SK-N-SH treated with all-trans-retinoic acid at 6 μM for 48 hours (cell line): ENCODE results near the gene ITPR3.

Source experiments
- ATAC-seq: fragments of 200-7000 bp; cut with Tn5 transposase; 3 replicates; pipeline ENCODE4 v1.9.1; 2020; ENCODE audit warnings: mild to moderate bottlenecking, moderate library complexity
- ARNTL ChIP-seq: fragments of 450-650 bp; formaldehyde crosslinking; IDR thresholded peaks from 2 replicates; pipeline ENCODE4 v1.5.0; 2020; ENCODE audit warnings: low read depth, mild to moderate bottlenecking, moderate library complexity, borderline replicate concordance
- BACH2 ChIP-seq: fragments of 250-450 bp; sonication (Bioruptor Pico); IDR thresholded peaks from 2 replicates; pipeline ENCODE4 v1.9.0; 2021; ENCODE audit warnings: mild to moderate bottlenecking, borderline replicate concordance
- CSDC2 ChIP-seq: fragments of 250-450 bp; sonication (Bioruptor Pico); IDR thresholded peaks from 2 replicates; pipeline ENCODE4 v1.5.0; 2020; ENCODE audit warnings: mild to moderate bottlenecking, moderate library complexity
- ESRRG ChIP-seq: fragments of 250-450 bp; sonication (Bioruptor Pico); IDR thresholded peaks from 2 replicates; pipeline ENCODE4 v1.6.1; 2021; ENCODE audit warnings: mild to moderate bottlenecking
- GLIS3 ChIP-seq: fragments of 250-450 bp; sonication (Bioruptor Pico); IDR thresholded peaks from 2 replicates; pipeline ENCODE4 v1.5.0; 2020; ENCODE audit warnings: mild to moderate bottlenecking, moderate library complexity
- ISL1 ChIP-seq: fragments of 250-450 bp; sonication (Bioruptor Pico); IDR thresholded peaks from 2 replicates; pipeline ENCODE4 v2.1.2; 2022; ENCODE audit warnings: mild to moderate bottlenecking, moderate library complexity
- OSR1 ChIP-seq: fragments of 250-450 bp; sonication (Bioruptor Pico); IDR thresholded peaks from 2 replicates; pipeline ENCODE4 v1.8.0; 2022; ENCODE audit warnings: moderate library complexity, mild to moderate bottlenecking, inconsistent platforms
- PATZ1 ChIP-seq: fragments of 250-450 bp; sonication (Bioruptor Pico); IDR thresholded peaks from 2 replicates; pipeline ENCODE4 v1.8.0; 2020; ENCODE audit warnings: mild to moderate bottlenecking, moderate library complexity, borderline replicate concordance
- PPARA ChIP-seq: fragments of 250-450 bp; sonication (Bioruptor Pico); IDR thresholded peaks from 2 replicates; pipeline ENCODE4 v1.5.0; 2020; ENCODE audit warnings: mild to moderate bottlenecking, borderline replicate concordance
- SNAI2 ChIP-seq: fragments of 250-450 bp; sonication (Bioruptor Pico); IDR thresholded peaks from 2 replicates; pipeline ENCODE4 v1.5.0; 2020; ENCODE audit warnings: mild to moderate bottlenecking, moderate library complexity
- TCF4 ChIP-seq: fragments of 250-450 bp; sonication (Bioruptor Pico); IDR thresholded peaks from 2 replicates; pipeline ENCODE4 v1.8.0; 2021; ENCODE audit warnings: mild to moderate bottlenecking, moderate library complexity, borderline replicate concordance
- TOX ChIP-seq: fragments of 250-450 bp; sonication (Bioruptor Pico); IDR thresholded peaks from 2 replicates; pipeline ENCODE4 v1.8.0; 2021; ENCODE audit warnings: mild to moderate bottlenecking, moderate library complexity, borderline replicate concordance
- TSHZ2 ChIP-seq: fragments of 250-450 bp; sonication (Bioruptor Pico); IDR thresholded peaks from 2 replicates; pipeline ENCODE4 v1.5.0; 2020; ENCODE audit warnings: mild to moderate bottlenecking, moderate library complexity
- ZC3H10 ChIP-seq: fragments of 250-450 bp; sonication (Bioruptor Pico); IDR thresholded peaks from 2 replicates; pipeline ENCODE4 v1.5.1; 2021; ENCODE audit warnings: mild to moderate bottlenecking, moderate library complexity
- ZFP3 ChIP-seq: fragments of 250-450 bp; sonication (Bioruptor Pico); IDR thresholded peaks from 2 replicates; pipeline ENCODE4 v1.5.0; 2020; ENCODE audit warnings: mild to moderate bottlenecking, moderate library complexity
- ZFP30 ChIP-seq: fragments of 450-650 bp; formaldehyde crosslinking; IDR thresholded peaks from 2 replicates; pipeline ENCODE4 v1.5.0; 2022; ENCODE audit warnings: mild to moderate bottlenecking, moderate library complexity
- ZNF565 ChIP-seq: fragments of 450-650 bp; formaldehyde crosslinking; conservative IDR thresholded peaks from 2 replicates; pipeline ENCODE4 v1.5.0; 2020; ENCODE audit warnings: low read depth, mild to moderate bottlenecking, moderate library complexity
- ZNF70 ChIP-seq: fragments of 450-650 bp; formaldehyde crosslinking; IDR thresholded peaks from 2 replicates; pipeline ENCODE4 v1.5.0; 2020; ENCODE audit warnings: mild to moderate bottlenecking, moderate library complexity
- ZNF8 ChIP-seq: fragments of 450-650 bp; formaldehyde crosslinking; IDR thresholded peaks from 2 replicates; pipeline ENCODE4 v1.5.0; 2020; ENCODE audit warnings: mild to moderate bottlenecking, moderate library complexity
- TF ChIP-seq, protein P1 (sequence below): fragments of 250-450 bp; sonication (Bioruptor Pico); IDR thresholded peaks from 2 replicates; pipeline ENCODE4 v1.5.1; 2020; ENCODE audit warnings: low read depth, mild to moderate bottlenecking, moderate library complexity
- TF ChIP-seq, protein P2 (sequence below): fragments of 250-450 bp; sonication (Bioruptor Pico); IDR thresholded peaks from 2 replicates; pipeline ENCODE4 v1.5.1; 2021; ENCODE audit warnings: mild to moderate bottlenecking, moderate library complexity

ITPR3 gene

DNA sequence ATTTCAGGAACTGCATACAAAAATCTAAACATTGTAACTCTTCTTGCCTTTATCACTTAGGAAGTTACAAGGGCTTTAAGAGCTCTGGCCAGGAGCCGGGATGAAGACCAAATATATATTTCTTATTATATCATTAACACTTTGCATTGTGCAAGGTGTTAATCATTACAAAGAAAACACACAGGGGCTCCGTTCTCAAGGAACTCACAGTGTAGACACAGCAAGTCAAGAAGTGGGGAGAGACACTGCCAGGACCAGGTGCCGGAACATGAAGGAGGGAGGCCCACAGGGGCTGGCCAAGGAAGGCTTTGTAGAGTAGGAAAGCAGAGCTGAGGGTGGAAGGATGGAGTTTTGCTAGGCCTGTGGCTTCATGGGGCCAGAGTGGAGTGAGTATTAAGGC is 17.4 kb downstream of the ITPR3 start:
- ATAC-seq: no peak
- TF ChIP-seq ARNTL (CRISPR knock-in tag) (no peak), ZNF70 (CRISPR knock-in tag) (no peak), CSDC2 (no peak), PPARA (no peak), ZNF8 (CRISPR knock-in tag) (no peak), SNAI2 (no peak), TCF4 (no peak), ESRRG (CRISPR knock-in tag) (no peak), OSR1 (CRISPR knock-in tag) (no peak), BACH2 (CRISPR knock-in tag) (no peak)
- TF ChIP-seq, protein P1, sequence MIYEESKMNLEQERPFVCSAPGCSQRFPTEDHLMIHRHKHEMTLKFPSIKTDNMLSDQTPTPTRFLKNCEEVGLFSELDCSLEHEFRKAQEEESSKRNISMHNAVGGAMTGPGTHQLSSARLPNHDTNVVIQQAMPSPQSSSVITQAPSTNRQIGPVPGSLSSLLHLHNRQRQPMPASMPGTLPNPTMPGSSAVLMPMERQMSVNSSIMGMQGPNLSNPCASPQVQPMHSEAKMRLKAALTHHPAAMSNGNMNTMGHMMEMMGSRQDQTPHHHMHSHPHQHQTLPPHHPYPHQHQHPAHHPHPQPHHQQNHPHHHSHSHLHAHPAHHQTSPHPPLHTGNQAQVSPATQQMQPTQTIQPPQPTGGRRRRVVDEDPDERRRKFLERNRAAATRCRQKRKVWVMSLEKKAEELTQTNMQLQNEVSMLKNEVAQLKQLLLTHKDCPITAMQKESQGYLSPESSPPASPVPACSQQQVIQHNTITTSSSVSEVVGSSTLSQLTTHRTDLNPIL (CRISPR knock-in tag): no peak

GRCh38 chr6:33639559-33639958 is 18.4 kb downstream of the ITPR3 start:
- ATAC-seq: no peak
- no peak for TF ChIP-seq ZC3H10 (CRISPR knock-in tag)
- TF ChIP-seq ISL1 (CRISPR knock-in tag): no peak
- no peak for TF ChIP-seq OSR1 (CRISPR knock-in tag)
- TF ChIP-seq ZFP3 (CRISPR knock-in tag): no peak
- no peak for TF ChIP-seq PPARA
- TF ChIP-seq SNAI2: no peak

GRCh38 chr6:33640361-33640760 is 19.2 kb downstream of the ITPR3 start:
- no peak for ATAC-seq
- TF ChIP-seq, protein P2, sequence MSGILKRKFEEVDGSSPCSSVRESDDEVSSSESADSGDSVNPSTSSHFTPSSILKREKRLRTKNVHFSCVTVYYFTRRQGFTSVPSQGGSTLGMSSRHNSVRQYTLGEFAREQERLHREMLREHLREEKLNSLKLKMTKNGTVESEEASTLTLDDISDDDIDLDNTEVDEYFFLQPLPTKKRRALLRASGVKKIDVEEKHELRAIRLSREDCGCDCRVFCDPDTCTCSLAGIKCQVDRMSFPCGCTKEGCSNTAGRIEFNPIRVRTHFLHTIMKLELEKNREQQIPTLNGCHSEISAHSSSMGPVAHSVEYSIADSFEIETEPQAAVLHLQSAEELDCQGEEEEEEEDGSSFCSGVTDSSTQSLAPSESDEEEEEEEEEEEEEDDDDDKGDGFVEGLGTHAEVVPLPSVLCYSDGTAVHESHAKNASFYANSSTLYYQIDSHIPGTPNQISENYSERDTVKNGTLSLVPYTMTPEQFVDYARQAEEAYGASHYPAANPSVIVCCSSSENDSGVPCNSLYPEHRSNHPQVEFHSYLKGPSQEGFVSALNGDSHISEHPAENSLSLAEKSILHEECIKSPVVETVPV (CRISPR knock-in tag): no peak
- TF ChIP-seq TSHZ2 (CRISPR knock-in tag) (no peak), CSDC2 (no peak), ZNF8 (CRISPR knock-in tag) (no peak), ZFP30 (no peak), ARNTL (CRISPR knock-in tag) (no peak), ZFP3 (CRISPR knock-in tag) (no peak), ZNF565 (CRISPR knock-in tag) (no peak)

- no peak for TF ChIP-seq TCF4
- TF ChIP-seq ARNTL (CRISPR knock-in tag): no peak
- TF ChIP-seq TOX (CRISPR knock-in tag): no peak
- TF ChIP-seq PPARA: no peak
- no peak for TF ChIP-seq ZFP30
- no peak for ATAC-seq
Observed at GRCh38 chr6:33641144-33641543, 20.0 kb downstream of the ITPR3 start.

- no peak for ATAC-seq
- TF ChIP-seq ZNF8 (CRISPR knock-in tag) (no peak), ZNF70 (CRISPR knock-in tag) (no peak), ZNF565 (CRISPR knock-in tag) (no peak), ZC3H10 (CRISPR knock-in tag) (no peak), ESRRG (CRISPR knock-in tag) (no peak), TCF4 (no peak), SNAI2 (no peak), TOX (CRISPR knock-in tag) (no peak), BACH2 (CRISPR knock-in tag) (no peak), ZFP3 (CRISPR knock-in tag) (no peak), ARNTL (CRISPR knock-in tag) (no peak), OSR1 (CRISPR knock-in tag) (no peak), PATZ1 (CRISPR knock-in tag) (no peak), GLIS3 (CRISPR knock-in tag) (no peak), ZFP30 (no peak), ISL1 (CRISPR knock-in tag) (no peak)
- TF ChIP-seq, protein P2 (CRISPR knock-in tag): no peak
Observed at GRCh38 chr6:33641602-33642001, 20.5 kb downstream of the ITPR3 start.
